NB4 (cell line): ENCODE measurements around the gene SFXN2.

ENCODE experiments used
- POLR2A ChIP-seq: IDR thresholded peaks from 2 replicates; pipeline ENCODE4 v1.6.1; 2011; ENCODE audit warnings: mild to moderate bottlenecking; ENCODE audit not compliant: insufficient read length; ENCODE audit errors: extremely low read depth
- TF ChIP-seq, protein P1 (sequence below): IDR thresholded peaks from one replicate; pipeline ENCODE4 v1.5.1; 2012; ENCODE audit warnings: low read depth, low read length
- TF ChIP-seq, protein P2 (sequence below): IDR thresholded peaks from 2 replicates; pipeline ENCODE4 v1.6.1; 2011; ENCODE audit warnings: low read depth, low read length

DNA sequence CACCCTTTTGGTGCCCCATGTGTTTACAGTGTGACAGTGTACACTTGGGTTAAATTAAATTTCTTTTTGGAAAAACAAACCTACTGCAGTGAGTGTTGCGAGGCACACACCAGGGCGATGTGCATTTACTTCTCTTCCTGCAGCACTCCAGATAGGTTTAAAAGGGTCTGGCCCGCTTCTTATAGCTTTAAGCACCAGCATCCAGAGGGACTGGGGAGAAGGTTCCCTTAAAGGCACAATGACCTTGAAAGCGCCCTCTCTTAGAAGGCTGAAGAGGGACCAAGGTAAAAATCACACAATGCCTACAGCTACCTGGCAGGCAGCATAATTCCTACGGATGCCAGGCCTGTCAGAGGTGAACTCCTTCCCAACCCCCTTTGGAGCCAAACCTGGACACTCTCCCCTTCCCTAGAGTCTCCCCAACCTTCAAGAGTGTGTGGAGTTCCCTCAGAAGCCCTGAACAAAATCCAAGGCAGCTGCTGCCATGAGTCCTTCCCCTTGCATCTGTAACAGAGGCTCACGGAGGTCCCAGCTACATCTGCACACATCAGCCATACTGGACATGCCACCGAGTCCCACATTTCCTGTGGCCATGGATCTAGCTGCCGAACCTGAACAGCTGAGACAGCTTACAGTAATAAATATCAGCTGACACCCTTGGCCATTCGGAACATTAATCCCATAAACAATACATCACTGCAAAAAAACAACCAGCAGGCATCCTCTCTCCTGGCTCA, 36.9 kb upstream of the SFXN2 start:
- TF ChIP-seq, protein P1, sequence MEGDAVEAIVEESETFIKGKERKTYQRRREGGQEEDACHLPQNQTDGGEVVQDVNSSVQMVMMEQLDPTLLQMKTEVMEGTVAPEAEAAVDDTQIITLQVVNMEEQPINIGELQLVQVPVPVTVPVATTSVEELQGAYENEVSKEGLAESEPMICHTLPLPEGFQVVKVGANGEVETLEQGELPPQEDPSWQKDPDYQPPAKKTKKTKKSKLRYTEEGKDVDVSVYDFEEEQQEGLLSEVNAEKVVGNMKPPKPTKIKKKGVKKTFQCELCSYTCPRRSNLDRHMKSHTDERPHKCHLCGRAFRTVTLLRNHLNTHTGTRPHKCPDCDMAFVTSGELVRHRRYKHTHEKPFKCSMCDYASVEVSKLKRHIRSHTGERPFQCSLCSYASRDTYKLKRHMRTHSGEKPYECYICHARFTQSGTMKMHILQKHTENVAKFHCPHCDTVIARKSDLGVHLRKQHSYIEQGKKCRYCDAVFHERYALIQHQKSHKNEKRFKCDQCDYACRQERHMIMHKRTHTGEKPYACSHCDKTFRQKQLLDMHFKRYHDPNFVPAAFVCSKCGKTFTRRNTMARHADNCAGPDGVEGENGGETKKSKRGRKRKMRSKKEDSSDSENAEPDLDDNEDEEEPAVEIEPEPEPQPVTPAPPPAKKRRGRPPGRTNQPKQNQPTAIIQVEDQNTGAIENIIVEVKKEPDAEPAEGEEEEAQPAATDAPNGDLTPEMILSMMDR = no peak
- TF ChIP-seq POLR2A = no peak
- TF ChIP-seq, protein P2, sequence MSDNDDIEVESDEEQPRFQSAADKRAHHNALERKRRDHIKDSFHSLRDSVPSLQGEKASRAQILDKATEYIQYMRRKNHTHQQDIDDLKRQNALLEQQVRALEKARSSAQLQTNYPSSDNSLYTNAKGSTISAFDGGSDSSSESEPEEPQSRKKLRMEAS = no peak
